ENCODE measurements around the gene PRR33. TPM values are rescaled to one million over a fixed set of nuclear protein-coding genes. Genes with fewer than 3 reads are reported as not detected.

The PRR33 gene
- total and polyA plus RNA-seq, 5 experiments from 2014 or later = 0.06 to 0.15 (median 0.08) TPM; not detected in 2

GRCh38 chr11:1852877-1853276 is 38.8 kb downstream of the PRR33 start, which contains the start of gene LSP1:
TSS of gene LSP1 (plus strand) at chr11:1853084. CDS start at chr11:1853145, 61 bp downstream.
- peak within 1 kb of the TSS; percentile 95 to 100 (median 99) for H3K4me3 Mint-ChIP-seq
- H3K27me3 Mint-ChIP-seq = no peaks in the 10 kb centered on the region
- no peaks in the 10 kb centered on the region for H3K9me3 Mint-ChIP-seq
- H3K4me1 Mint-ChIP-seq = peaks cover 14 to 77% (median 75%) of the 10 kb centered on the region in 4 donors
- peak; percentile 69 to 76 for ATAC-seq
- peaks cover 0 to 4% (median 3%) of the 10 kb centered on the region in 3 donors for H3K36me3 Mint-ChIP-seq
- POLR2A ChIA-PET = interaction anchor here (0.6 to 12.6 kb wide), 17 partner anchors 11 to 154 kb away, joined by 3 to 163 read pairs (median 8); partner anchors contain the start of genes MRPL23, PRR33 and TNNI2
- H3K27ac Mint-ChIP-seq = peak within 1 kb of the TSS; percentile 93 to 100 (median 98)
- DNase-seq = peak; percentile 51 to 92 (median 82)

GRCh38 chr11:1852271-1852876 is 39.3 kb downstream of the PRR33 start:
- peaks cover 0 to 4% (median 0%) of the 10 kb centered on the region in 3 donors for H3K36me3 Mint-ChIP-seq
- peaks cover 14 to 78% (median 77%) of the 10 kb centered on the region in 4 donors for H3K4me1 Mint-ChIP-seq
- DNase-seq (no peak), ATAC-seq (peak in 1 of 2 donors; percentile 6)
- POLR2A ChIA-PET = interaction anchor here (0.5 to 12.6 kb wide), 16 partner anchors 11 to 148 kb away, joined by 3 to 163 read pairs (median 8); partner anchors contain the start of genes MRPL23, PRR33 and TNNI2
- peak overlapping the region; percentile 93 to 100 (median 98) for H3K27ac Mint-ChIP-seq
- no peaks in the 10 kb centered on the region for H3K9me3 Mint-ChIP-seq
- peak overlapping the region; percentile 95 to 100 (median 99) for H3K4me3 Mint-ChIP-seq
- no peaks in the 10 kb centered on the region for H3K27me3 Mint-ChIP-seq

DNA sequence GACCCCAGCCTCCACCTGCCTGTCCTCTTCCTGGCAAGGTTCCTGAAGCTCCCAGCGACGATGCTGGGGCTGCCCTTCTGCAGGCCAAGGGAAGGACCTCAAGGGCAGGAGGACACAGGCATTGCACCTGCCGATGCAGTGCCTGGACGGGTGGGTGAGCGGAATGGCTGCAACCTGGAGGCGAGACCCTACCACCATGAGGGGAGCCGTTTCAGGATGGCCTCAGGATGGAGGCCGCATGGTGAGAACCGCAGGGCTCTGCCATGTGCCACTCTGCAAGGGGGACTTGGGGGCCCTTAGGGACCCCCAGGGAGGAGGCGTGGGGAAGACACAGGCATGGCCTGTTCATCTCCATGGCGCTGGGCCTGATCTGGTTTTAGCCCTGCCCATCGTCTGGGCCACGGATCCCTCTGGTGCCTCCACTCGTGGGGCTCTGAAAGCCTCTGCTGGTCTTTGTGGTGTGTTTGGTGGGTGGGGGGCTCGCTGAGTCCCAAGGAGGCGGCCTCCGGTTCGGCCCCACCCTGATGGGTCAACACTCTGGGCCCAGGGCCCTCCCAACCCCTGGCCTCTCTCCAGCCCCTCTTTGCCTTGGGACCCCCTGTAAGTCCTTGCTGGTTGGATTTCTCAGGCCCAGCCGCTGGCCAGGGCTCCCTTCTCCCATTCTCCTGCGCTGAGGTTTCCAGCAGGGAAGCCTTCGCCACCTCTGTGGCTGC is 40.1 kb downstream of the PRR33 start:
- Mint-ChIP-seq H3K9me3 (no peaks in the 10 kb centered on the region), H3K27me3 (no peaks in the 10 kb centered on the region), H3K4me3 (peak overlapping the region; percentile 95 to 100 (median 99)), H3K36me3 (peaks cover 0 to 4% (median 0%) of the 10 kb centered on the region in 3 donors), H3K27ac (peak overlapping the region; percentile 94 to 100 (median 98)), H3K4me1 (peaks cover 15 to 84% (median 81%) of the 10 kb centered on the region in 4 donors)
- no peak for ATAC-seq
- POLR2A ChIA-PET = interaction anchor here (0.5 to 12.6 kb wide), 22 partner anchors 9 to 454 kb away, joined by 3 to 163 read pairs (median 5); partner anchors contain the start of genes PRR33 and TNNI2
- no peak for DNase-seq

DNA sequence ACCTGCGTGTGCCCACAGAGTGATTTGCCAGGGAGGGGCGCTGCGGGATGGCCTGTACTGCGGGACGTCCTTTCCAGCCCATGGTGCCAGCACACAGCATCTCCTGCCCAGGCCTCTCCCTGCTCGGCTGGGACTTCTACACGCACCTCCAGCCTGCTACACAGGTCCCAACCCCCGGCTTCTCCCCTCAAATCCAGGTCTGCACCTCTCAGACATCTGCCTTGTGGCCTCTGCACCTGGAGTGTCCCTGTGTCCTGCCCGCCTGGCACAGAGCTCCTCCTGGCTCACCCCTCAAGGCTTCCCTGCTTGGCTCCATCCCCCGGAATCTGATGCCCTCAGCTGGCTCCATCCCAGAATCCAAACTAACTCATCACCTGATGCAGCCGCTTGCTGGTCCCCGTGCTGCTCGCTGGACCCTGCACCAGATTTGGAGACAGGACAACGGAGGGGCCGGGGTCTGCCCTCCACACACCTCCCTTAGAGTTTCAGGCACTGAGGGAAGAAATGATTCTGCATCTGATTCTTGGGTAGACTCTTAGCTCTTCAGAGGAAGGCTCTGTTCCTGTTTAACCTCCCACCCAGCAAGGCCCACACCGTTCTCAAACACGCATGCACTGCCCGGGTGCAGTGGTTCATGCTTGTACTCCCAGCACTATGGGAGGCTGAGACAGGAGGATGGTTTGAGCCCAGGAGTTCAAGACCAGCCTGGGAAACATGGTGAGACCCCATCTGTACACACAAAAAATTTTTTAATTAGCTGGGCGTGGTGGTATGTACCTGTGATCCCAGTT is 42.9 kb downstream of the PRR33 start:
- H3K4me3 Mint-ChIP-seq = peak overlapping the region in 7 of 10 donors; percentile 6 to 95 (median 18)
- ATAC-seq = no peak
- peak overlapping the region; percentile 63 to 100 (median 94) for H3K27ac Mint-ChIP-seq
- H3K36me3 Mint-ChIP-seq = peaks cover 0 to 4% (median 0%) of the 10 kb centered on the region in 3 donors
- no peaks in the 10 kb centered on the region for H3K9me3 Mint-ChIP-seq
- no peak for DNase-seq
- POLR2A ChIA-PET = interaction anchor here (1.2 to 12.6 kb wide), 7 partner anchors 8 to 148 kb away, joined by 3 to 163 read pairs (median 5); partner anchors contain the start of gene PRR33
- peaks cover 36 to 94% (median 89%) of the 10 kb centered on the region in 4 donors for H3K4me1 Mint-ChIP-seq
- H3K27me3 Mint-ChIP-seq = no peaks in the 10 kb centered on the region

DNA sequence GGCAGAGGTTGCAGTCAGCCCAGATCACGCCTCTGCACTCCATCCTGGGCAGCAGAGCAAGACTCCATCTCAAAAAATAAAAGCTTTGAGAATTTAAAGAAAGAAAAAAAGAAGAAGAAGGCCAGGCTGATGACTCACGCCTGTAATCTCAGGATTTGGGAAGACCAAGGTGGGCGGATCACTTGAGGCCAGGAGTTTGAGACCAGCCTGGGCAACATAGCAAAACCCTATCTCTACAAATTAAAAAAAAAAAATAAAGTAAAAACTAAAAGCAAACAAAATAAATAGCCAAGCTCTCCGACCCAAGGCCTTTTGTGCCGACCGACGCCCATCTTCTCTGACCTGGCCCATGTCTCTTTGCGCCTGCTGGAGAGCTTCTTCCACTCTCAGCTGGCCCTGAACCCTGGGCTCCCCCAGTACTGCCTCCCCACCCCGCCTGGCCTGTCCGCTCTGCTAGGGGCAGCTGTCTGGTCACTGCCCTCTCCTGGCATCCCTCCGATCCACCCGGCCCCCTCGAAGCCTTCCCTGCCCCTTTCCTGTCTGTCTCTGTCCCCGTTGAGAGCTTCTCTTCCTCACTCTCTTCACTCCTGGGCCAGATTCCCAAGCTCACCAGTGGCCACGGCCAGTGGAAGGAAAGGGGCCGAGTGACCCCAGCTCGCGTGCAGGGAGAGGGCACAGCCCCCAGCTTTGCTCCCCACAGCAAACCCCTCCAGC is 43.6 kb downstream of the PRR33 start:
- peaks cover 43 to 96% (median 94%) of the 10 kb centered on the region in 4 donors for H3K4me1 Mint-ChIP-seq
- peaks cover 0 to 3% (median 0%) of the 10 kb centered on the region in 3 donors for H3K36me3 Mint-ChIP-seq
- DNase-seq (no peak), ATAC-seq (no peak)
- H3K27ac Mint-ChIP-seq = peak overlapping the region in 9 of 10 donors; percentile 44 to 100 (median 74)
- H3K9me3 Mint-ChIP-seq = no peaks in the 10 kb centered on the region
- H3K27me3 Mint-ChIP-seq = no peaks in the 10 kb centered on the region
- POLR2A ChIA-PET = interaction anchor here (1.2 to 12.6 kb wide), 6 partner anchors 17 to 147 kb away, joined by 3 to 163 read pairs (median 6); partner anchors contain the start of gene PRR33
- peak overlapping the region in 5 of 10 donors; percentile 6 to 55 (median 15) for H3K4me3 Mint-ChIP-seq

DNA sequence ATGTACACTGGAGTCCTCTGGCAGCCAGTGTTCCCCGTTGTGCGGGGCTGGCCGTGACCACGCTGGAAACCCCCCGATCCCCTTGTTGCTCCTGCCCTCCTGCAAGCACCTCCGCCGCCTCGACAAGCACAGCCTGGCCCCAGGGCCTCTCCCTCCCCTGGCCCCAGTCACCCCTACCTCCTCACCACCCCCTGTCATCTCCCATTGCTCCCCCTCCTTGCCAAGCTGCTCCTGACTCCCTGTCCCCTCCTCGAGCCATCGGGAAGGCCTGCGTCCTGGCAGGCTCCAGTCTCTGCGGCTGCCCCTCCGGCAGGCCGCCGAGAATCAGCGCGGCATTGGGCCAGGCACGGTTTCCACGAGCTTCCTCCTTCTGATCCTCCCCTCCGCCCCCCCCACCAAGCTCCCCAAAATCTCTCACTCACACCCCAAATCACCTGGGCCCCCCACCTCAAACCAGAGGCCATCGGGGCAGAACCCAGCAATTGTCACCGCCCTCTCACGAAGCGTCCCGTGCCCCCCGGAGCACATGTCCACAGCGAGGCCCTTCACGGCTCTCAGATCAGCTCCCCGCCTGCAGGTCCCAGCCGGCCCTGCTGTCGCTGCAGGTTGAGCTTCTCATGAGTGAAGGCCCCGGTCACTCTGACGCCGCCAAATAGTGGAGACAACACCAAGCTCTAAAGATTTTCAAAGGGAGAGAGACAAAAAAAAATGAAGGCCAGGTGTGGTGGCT is 44.5 kb downstream of the PRR33 start:
- Mint-ChIP-seq H3K9me3 (no peaks in the 10 kb centered on the region), H3K27ac (peak overlapping the region in 8 of 10 donors; percentile 43 to 94 (median 83)), H3K4me1 (peaks cover 37 to 90% (median 87%) of the 10 kb centered on the region in 4 donors), H3K4me3 (peak overlapping the region in 3 of 10 donors; percentile 35 to 64 (median 55)), H3K36me3 (no peaks in the 10 kb centered on the region), H3K27me3 (no peaks in the 10 kb centered on the region)
- POLR2A ChIA-PET = interaction anchor here (1.2 to 12.6 kb wide), 7 partner anchors 8 to 146 kb away, joined by 3 to 163 read pairs (median 5); partner anchors contain the start of gene PRR33
- DNase-seq (no peak), ATAC-seq (no peak)

- no peaks in the 10 kb centered on the region for H3K9me3 Mint-ChIP-seq
- peak overlapping the region in 6 of 10 donors; percentile 6 to 61 (median 27) for H3K4me3 Mint-ChIP-seq
- H3K36me3 Mint-ChIP-seq = no peaks in the 10 kb centered on the region
- no peak for ATAC-seq
- H3K4me1 Mint-ChIP-seq = peaks cover 36 to 83% (median 81%) of the 10 kb centered on the region in 4 donors
- H3K27me3 Mint-ChIP-seq = no peaks in the 10 kb centered on the region
- POLR2A ChIA-PET = interaction anchor here (1.2 to 12.6 kb wide), 5 partner anchors 8 to 145 kb away, joined by 4 to 163 read pairs (median 5); partner anchors contain the start of gene PRR33
- no peak for DNase-seq
- peak overlapping the region in 8 of 10 donors; percentile 14 to 94 (median 74) for H3K27ac Mint-ChIP-seq
Measured at GRCh38 chr11:1846453-1846932, 45.2 kb downstream of the PRR33 start.

- Mint-ChIP-seq H3K27me3 (no peaks in the 10 kb centered on the region), H3K9me3 (no peaks in the 10 kb centered on the region), H3K36me3 (no peaks in the 10 kb centered on the region), H3K27ac (peak overlapping the region; percentile 83 to 98 (median 90)), H3K4me3 (peak overlapping the region; percentile 66 to 94 (median 82)), H3K4me1 (peaks cover 36 to 76% (median 75%) of the 10 kb centered on the region in 4 donors)
- POLR2A ChIA-PET = interaction anchor here (1.2 to 12.6 kb wide), 5 partner anchors 9 to 145 kb away, joined by 4 to 163 read pairs (median 6); partner anchors contain the start of gene PRR33
- ATAC-seq = peak; percentile 70 to 83
- DNase-seq = peak in 6 of 10 donors; percentile 32 to 54 (median 48)
Measured at GRCh38 chr11:1845561-1846452, 45.9 kb downstream of the PRR33 start.

GRCh38 chr11:1845095-1845429 is 46.6 kb downstream of the PRR33 start:
- Mint-ChIP-seq H3K4me1 (peaks cover 36 to 70% (median 68%) of the 10 kb centered on the region in 4 donors), H3K36me3 (no peaks in the 10 kb centered on the region), H3K27ac (peak overlapping the region; percentile 83 to 98 (median 90)), H3K27me3 (no peaks in the 10 kb centered on the region), H3K9me3 (no peaks in the 10 kb centered on the region), H3K4me3 (peak overlapping the region; percentile 66 to 94 (median 82))
- ATAC-seq (no peak), DNase-seq (no peak)
- POLR2A ChIA-PET = interaction anchor here (1.3 to 12.6 kb wide), 3 partner anchors 10 to 45 kb away, joined by 6 to 163 read pairs (median 14); partner anchors contain the start of gene PRR33
